ENCODE results near the gene DAB1.

DAB1 gene

GRCh38 chr1:57393058-57393584 lies 30.7 kb downstream of the DAB1 start:
- no peaks in the 10 kb centered on the region for H3K9me3 Mint-ChIP-seq (ENCODE audit: low read depth)
- H3K36me3 Mint-ChIP-seq, result no peaks in the 10 kb centered on the region
- H3K27ac Mint-ChIP-seq, result no peak overlapping the region
- H3K4me1 Mint-ChIP-seq (ENCODE audit: low read depth), result no peaks in the 10 kb centered on the region
- H3K27me3 Mint-ChIP-seq, result peaks cover 9% of the 10 kb centered on the region
- H3K4me3 Mint-ChIP-seq, result no peak overlapping the region

- no peaks in the 10 kb centered on the region for H3K9me3 Mint-ChIP-seq (ENCODE audit: low read depth)
- H3K27me3 Mint-ChIP-seq, result peaks cover 4% of the 10 kb centered on the region
- H3K36me3 Mint-ChIP-seq, result no peaks in the 10 kb centered on the region
- no peaks in the 10 kb centered on the region for H3K4me1 Mint-ChIP-seq (ENCODE audit: low read depth)
- no peak overlapping the region for H3K4me3 Mint-ChIP-seq
- no peak overlapping the region for H3K27ac Mint-ChIP-seq
Measured at GRCh38 chr1:57385336-57385735, 38.5 kb downstream of the DAB1 start.

GRCh38 chr1:57384901-57385300 lies 39.0 kb downstream of the DAB1 start:
- no peaks in the 10 kb centered on the region for H3K4me1 Mint-ChIP-seq (ENCODE audit: low read depth)
- peaks cover 4% of the 10 kb centered on the region for H3K27me3 Mint-ChIP-seq
- no peaks in the 10 kb centered on the region for H3K36me3 Mint-ChIP-seq

GRCh38 chr1:57384284-57384683 lies 39.6 kb downstream of the DAB1 start:
- H3K4me3 Mint-ChIP-seq, result no peak overlapping the region
- H3K27ac Mint-ChIP-seq, result no peak overlapping the region
- no peaks in the 10 kb centered on the region for H3K9me3 Mint-ChIP-seq (ENCODE audit: low read depth)
- no peaks in the 10 kb centered on the region for H3K36me3 Mint-ChIP-seq
- no peaks in the 10 kb centered on the region for H3K4me1 Mint-ChIP-seq (ENCODE audit: low read depth)
- peaks cover 6% of the 10 kb centered on the region for H3K27me3 Mint-ChIP-seq

More at GRCh38 chr1:57384901-57385300, 39.0 kb downstream of the DAB1 start:
- Mint-ChIP-seq H3K27ac (no peak overlapping the region), H3K9me3 (ENCODE audit: low read depth) (no peaks in the 10 kb centered on the region), H3K4me3 (no peak overlapping the region)

- no peak overlapping the region for H3K27ac Mint-ChIP-seq
- H3K27me3 Mint-ChIP-seq, result peaks cover 3% of the 10 kb centered on the region
- no peaks in the 10 kb centered on the region for H3K9me3 Mint-ChIP-seq (ENCODE audit: low read depth)
- H3K4me3 Mint-ChIP-seq, result no peak overlapping the region
- no peaks in the 10 kb centered on the region for H3K36me3 Mint-ChIP-seq
- no peaks in the 10 kb centered on the region for H3K4me1 Mint-ChIP-seq (ENCODE audit: low read depth)
Measured at GRCh38 chr1:57381871-57382270, 42.0 kb downstream of the DAB1 start.

- Mint-ChIP-seq H3K4me1 (ENCODE audit: low read depth) (no peaks in the 10 kb centered on the region), H3K4me3 (no peak overlapping the region), H3K9me3 (ENCODE audit: low read depth) (no peaks in the 10 kb centered on the region), H3K27ac (no peak overlapping the region), H3K36me3 (no peaks in the 10 kb centered on the region), H3K27me3 (peaks cover 3% of the 10 kb centered on the region)
Measured at GRCh38 chr1:57381426-57381825, 42.4 kb downstream of the DAB1 start.

GRCh38 chr1:57380923-57381322 lies 42.9 kb downstream of the DAB1 start:
- Mint-ChIP-seq H3K27ac (no peak overlapping the region), H3K4me1 (ENCODE audit: low read depth) (no peaks in the 10 kb centered on the region), H3K9me3 (ENCODE audit: low read depth) (no peaks in the 10 kb centered on the region), H3K27me3 (peaks cover 3% of the 10 kb centered on the region), H3K4me3 (no peak overlapping the region), H3K36me3 (no peaks in the 10 kb centered on the region)

- Mint-ChIP-seq H3K27me3 (peaks cover 3% of the 10 kb centered on the region), H3K4me3 (no peak overlapping the region), H3K36me3 (no peaks in the 10 kb centered on the region), H3K4me1 (ENCODE audit: low read depth) (no peaks in the 10 kb centered on the region), H3K9me3 (ENCODE audit: low read depth) (no peaks in the 10 kb centered on the region), H3K27ac (no peak overlapping the region)
Measured at GRCh38 chr1:57378534-57378933, 45.3 kb downstream of the DAB1 start.

GRCh38 chr1:57377339-57378139 lies 46.3 kb downstream of the DAB1 start:
- Mint-ChIP-seq H3K4me3 (no peak overlapping the region), H3K27ac (no peak overlapping the region), H3K9me3 (ENCODE audit: low read depth) (no peaks in the 10 kb centered on the region), H3K4me1 (ENCODE audit: low read depth) (no peaks in the 10 kb centered on the region), H3K36me3 (no peaks in the 10 kb centered on the region), H3K27me3 (peaks cover 3% of the 10 kb centered on the region)

- no peak overlapping the region for H3K4me3 Mint-ChIP-seq
- peaks cover 3% of the 10 kb centered on the region for H3K27me3 Mint-ChIP-seq
- H3K9me3 Mint-ChIP-seq (ENCODE audit: low read depth), result no peaks in the 10 kb centered on the region
- no peaks in the 10 kb centered on the region for H3K36me3 Mint-ChIP-seq
- no peak overlapping the region for H3K27ac Mint-ChIP-seq
- no peaks in the 10 kb centered on the region for H3K4me1 Mint-ChIP-seq (ENCODE audit: low read depth)
Measured at GRCh38 chr1:57376041-57376440, 47.8 kb downstream of the DAB1 start.

GRCh38 chr1:57369889-57370288 lies 54.0 kb downstream of the DAB1 start:
- Mint-ChIP-seq H3K27me3 (no peaks in the 10 kb centered on the region), H3K4me3 (no peak overlapping the region), H3K4me1 (ENCODE audit: low read depth) (no peaks in the 10 kb centered on the region), H3K9me3 (ENCODE audit: low read depth) (no peaks in the 10 kb centered on the region), H3K27ac (no peak overlapping the region), H3K36me3 (peaks cover 3% of the 10 kb centered on the region)

- Mint-ChIP-seq H3K36me3 (peaks cover 3% of the 10 kb centered on the region), H3K4me1 (ENCODE audit: low read depth) (no peaks in the 10 kb centered on the region), H3K4me3 (no peak overlapping the region), H3K9me3 (ENCODE audit: low read depth) (no peaks in the 10 kb centered on the region), H3K27ac (no peak overlapping the region), H3K27me3 (no peaks in the 10 kb centered on the region)
Measured at GRCh38 chr1:57367945-57368344, 55.9 kb downstream of the DAB1 start.

- peaks cover under 1% of the 10 kb centered on the region for H3K36me3 Mint-ChIP-seq
- no peak overlapping the region for H3K27ac Mint-ChIP-seq
- H3K27me3 Mint-ChIP-seq, result no peaks in the 10 kb centered on the region
- no peaks in the 10 kb centered on the region for H3K9me3 Mint-ChIP-seq (ENCODE audit: low read depth)
- no peaks in the 10 kb centered on the region for H3K4me1 Mint-ChIP-seq (ENCODE audit: low read depth)
- no peak overlapping the region for H3K4me3 Mint-ChIP-seq
Measured at GRCh38 chr1:57363643-57364042, 60.2 kb downstream of the DAB1 start.

GRCh38 chr1:57363165-57363564 lies 60.7 kb downstream of the DAB1 start:
- Mint-ChIP-seq H3K36me3 (no peaks in the 10 kb centered on the region), H3K4me1 (ENCODE audit: low read depth) (no peaks in the 10 kb centered on the region), H3K4me3 (no peak overlapping the region), H3K9me3 (ENCODE audit: low read depth) (no peaks in the 10 kb centered on the region), H3K27me3 (no peaks in the 10 kb centered on the region), H3K27ac (no peak overlapping the region)

- H3K27me3 Mint-ChIP-seq, result no peaks in the 10 kb centered on the region
- no peak overlapping the region for H3K27ac Mint-ChIP-seq
- H3K36me3 Mint-ChIP-seq, result no peaks in the 10 kb centered on the region
- H3K9me3 Mint-ChIP-seq (ENCODE audit: low read depth), result no peaks in the 10 kb centered on the region
- no peaks in the 10 kb centered on the region for H3K4me1 Mint-ChIP-seq (ENCODE audit: low read depth)
- no peak overlapping the region for H3K4me3 Mint-ChIP-seq
Measured at GRCh38 chr1:57362480-57362879, 61.4 kb downstream of the DAB1 start.

GRCh38 chr1:57361516-57361915 lies 62.3 kb downstream of the DAB1 start:
- Mint-ChIP-seq H3K4me1 (ENCODE audit: low read depth) (no peaks in the 10 kb centered on the region), H3K36me3 (no peaks in the 10 kb centered on the region)

More at GRCh38 chr1:57361516-57361915, 62.3 kb downstream of the DAB1 start:
- no peak overlapping the region for H3K27ac Mint-ChIP-seq
- H3K9me3 Mint-ChIP-seq (ENCODE audit: low read depth), result no peaks in the 10 kb centered on the region
- peaks cover under 1% of the 10 kb centered on the region for H3K27me3 Mint-ChIP-seq
- H3K4me3 Mint-ChIP-seq, result no peak overlapping the region

All from activated naive CD8-positive, alpha-beta T cell (primary cell).